ENCODE data around the gene SRPK1.
"Not testable (repeated sequence)": the region's sequence is repeated elsewhere in the genome, so short reads cannot be mapped to it uniquely, and the experiment has no call there.

DNA sequence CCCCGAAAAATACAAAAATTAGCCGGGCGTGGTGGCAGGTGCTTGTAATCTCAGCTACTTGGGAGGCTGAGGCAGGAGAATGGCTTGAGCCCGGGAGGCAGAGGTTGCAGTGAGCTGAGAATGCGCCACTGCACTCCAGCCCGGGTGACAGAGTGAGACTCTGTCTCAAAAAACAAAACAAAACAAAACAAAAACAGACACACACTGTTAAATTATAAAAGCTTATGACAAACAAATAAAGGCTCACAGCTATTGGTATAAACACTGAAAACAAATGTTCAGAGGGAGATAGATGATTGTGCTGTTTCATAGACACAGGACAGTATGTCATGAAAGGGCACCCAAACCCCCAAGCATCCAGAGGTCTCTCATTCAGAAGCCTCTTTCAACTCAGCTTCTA, 4.0 kb downstream of the SRPK1 start:
- TF ChIP-seq, protein P1, sequence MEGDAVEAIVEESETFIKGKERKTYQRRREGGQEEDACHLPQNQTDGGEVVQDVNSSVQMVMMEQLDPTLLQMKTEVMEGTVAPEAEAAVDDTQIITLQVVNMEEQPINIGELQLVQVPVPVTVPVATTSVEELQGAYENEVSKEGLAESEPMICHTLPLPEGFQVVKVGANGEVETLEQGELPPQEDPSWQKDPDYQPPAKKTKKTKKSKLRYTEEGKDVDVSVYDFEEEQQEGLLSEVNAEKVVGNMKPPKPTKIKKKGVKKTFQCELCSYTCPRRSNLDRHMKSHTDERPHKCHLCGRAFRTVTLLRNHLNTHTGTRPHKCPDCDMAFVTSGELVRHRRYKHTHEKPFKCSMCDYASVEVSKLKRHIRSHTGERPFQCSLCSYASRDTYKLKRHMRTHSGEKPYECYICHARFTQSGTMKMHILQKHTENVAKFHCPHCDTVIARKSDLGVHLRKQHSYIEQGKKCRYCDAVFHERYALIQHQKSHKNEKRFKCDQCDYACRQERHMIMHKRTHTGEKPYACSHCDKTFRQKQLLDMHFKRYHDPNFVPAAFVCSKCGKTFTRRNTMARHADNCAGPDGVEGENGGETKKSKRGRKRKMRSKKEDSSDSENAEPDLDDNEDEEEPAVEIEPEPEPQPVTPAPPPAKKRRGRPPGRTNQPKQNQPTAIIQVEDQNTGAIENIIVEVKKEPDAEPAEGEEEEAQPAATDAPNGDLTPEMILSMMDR (IDR thresholded peaks at IDR 0.05; ENCODE audit: low read length) = not testable (repeated sequence)
- TF ChIP-seq EZH2 (optimal IDR thresholded peaks at IDR 0.05; ENCODE audit: low read depth, low read length); EZH2phosphoT487 (IDR thresholded peaks at IDR 0.05; ENCODE audit: low read length): not testable (repeated sequence)
